Measurements from ENCODE around the gene CACNA1B.

CACNA1B gene

DNA sequence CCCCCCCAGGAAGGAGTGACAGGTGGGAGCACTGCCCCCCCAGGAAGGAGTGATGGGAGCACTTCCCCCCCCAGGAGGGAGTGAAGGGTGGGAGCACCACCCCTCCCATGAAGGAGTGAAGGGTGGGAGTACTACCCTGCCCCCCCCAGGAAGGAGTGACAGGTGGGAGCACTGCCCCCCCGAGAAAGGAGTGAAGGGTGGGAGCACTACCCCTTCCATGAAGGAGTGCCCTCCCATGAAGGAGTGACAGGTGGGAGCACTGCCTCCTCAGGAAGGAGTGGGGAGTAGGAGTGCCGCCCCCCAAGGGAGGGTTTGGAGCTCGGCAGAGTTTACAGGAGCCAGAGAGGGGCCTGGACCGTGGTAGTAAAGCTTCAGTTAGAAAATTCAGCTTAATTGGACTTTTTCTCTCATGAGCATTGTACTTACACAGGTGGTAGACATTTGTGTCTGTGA lies 100.7 kb downstream of the CACNA1B start:
- Histone ChIP-seq H3K27me3 (ENCODE audit: insufficient read depth, low read depth, severe bottlenecking) (no peaks in the 10 kb centered on the region), H3K9me3 (ENCODE audit: severe bottlenecking) (no peaks in the 10 kb centered on the region), H3K4me3 (ENCODE audit: low read depth, low read length) (no peak overlapping the region), H3K36me3 (peaks cover 20% of the 10 kb centered on the region), H3K27ac (no peak overlapping the region)
- TF ChIP-seq, protein P1, sequence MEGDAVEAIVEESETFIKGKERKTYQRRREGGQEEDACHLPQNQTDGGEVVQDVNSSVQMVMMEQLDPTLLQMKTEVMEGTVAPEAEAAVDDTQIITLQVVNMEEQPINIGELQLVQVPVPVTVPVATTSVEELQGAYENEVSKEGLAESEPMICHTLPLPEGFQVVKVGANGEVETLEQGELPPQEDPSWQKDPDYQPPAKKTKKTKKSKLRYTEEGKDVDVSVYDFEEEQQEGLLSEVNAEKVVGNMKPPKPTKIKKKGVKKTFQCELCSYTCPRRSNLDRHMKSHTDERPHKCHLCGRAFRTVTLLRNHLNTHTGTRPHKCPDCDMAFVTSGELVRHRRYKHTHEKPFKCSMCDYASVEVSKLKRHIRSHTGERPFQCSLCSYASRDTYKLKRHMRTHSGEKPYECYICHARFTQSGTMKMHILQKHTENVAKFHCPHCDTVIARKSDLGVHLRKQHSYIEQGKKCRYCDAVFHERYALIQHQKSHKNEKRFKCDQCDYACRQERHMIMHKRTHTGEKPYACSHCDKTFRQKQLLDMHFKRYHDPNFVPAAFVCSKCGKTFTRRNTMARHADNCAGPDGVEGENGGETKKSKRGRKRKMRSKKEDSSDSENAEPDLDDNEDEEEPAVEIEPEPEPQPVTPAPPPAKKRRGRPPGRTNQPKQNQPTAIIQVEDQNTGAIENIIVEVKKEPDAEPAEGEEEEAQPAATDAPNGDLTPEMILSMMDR (IDR thresholded peaks at IDR 0.05; ENCODE audit: low read depth, low read length) = no peak
- DNase-seq = no peak

DNA sequence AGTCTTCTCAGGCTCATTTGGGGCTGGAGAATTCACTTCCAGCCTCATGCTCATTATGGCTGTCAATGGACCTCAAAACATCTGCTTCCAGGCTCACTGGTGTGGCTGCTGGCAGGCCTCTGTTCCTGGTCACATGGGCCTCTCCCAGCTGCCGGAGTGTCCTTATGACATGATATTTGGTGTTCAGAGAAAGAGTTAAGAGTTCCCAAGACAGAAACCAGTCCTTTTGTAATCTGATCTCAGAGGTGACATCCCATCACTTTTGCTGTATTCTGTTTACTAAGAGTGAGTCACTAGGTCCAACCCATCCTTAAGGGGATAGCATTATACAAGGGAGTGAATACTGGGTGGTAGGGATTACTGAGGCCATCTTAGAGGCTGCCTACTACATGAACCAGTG lies 104.6 kb downstream of the CACNA1B start:
- TF ChIP-seq, protein P1 (IDR thresholded peaks at IDR 0.05; ENCODE audit: low read depth, low read length) = no peak
- no peak overlapping the region for H3K27ac ChIP-seq
- no peaks in the 10 kb centered on the region for H3K9me3 ChIP-seq (ENCODE audit: severe bottlenecking)
- no peaks in the 10 kb centered on the region for H3K27me3 ChIP-seq (ENCODE audit: insufficient read depth, low read depth, severe bottlenecking)
- no peak for DNase-seq
- H3K4me3 ChIP-seq (ENCODE audit: low read depth, low read length) = no peak overlapping the region
- H3K36me3 ChIP-seq = peaks cover 34% of the 10 kb centered on the region

DNA sequence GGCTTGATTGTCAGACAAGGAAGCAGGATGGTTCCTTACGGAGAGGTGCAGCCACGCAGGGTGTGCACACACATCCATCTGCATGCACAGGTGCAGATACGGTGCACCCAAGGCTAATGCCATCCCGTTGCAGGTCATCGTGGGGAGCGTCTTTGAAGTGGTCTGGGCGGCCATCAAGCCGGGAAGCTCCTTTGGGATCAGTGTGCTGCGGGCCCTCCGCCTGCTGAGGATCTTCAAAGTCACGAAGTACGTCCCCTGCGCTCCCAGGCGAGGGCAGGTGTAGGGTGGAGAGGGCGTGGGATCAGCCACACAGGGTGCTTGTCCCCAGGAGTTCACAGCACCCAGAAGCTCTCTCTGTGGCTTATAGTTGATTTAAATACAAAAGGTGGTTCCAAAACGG lies 106.4 kb downstream of the CACNA1B start:
- no peak overlapping the region for H3K27ac ChIP-seq

DNA sequence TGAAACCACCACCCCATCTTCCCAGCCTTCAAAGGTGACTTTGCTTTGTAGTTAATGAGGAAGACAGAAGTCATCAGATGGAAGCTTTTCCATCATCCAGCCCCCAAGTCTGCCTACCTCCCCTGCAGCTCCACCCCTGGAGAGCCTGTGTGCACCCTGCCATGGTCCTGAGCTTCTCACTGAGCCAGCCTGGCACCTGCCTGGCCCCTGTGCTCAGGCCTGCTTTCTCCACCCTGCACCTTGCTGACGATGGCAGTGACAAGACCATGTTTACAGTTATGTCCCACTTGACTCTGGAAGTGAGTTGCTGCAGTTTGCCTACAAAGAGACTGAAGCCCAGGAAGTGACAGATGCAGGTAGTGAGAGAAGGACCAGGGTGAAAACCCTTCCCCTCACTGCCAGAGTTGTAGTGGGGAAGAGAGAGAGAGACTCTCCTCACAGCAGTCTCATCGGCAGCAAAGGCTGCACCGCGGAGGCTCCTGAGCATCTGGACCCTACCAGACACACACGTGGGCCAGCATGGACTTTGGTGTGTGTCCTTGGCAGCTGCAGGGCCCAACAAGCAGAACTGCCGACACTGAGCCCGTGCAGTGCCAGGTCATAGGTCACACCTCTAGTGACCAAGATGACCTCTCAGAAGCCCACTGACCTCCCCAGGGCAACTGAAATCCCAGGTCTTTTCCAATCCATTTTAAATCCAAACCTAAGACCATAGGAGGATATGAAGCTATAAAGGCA lies 107.1 kb downstream of the CACNA1B start:
- Histone ChIP-seq H3K27ac (no peak overlapping the region), H3K4me3 (ENCODE audit: low read depth, low read length) (no peak overlapping the region), H3K9me3 (ENCODE audit: severe bottlenecking) (peaks cover 5% of the 10 kb centered on the region), H3K36me3 (peaks cover 39% of the 10 kb centered on the region), H3K27me3 (ENCODE audit: insufficient read depth, low read depth, severe bottlenecking) (no peaks in the 10 kb centered on the region)
- TF ChIP-seq, protein P1 (IDR thresholded peaks at IDR 0.05; ENCODE audit: low read depth, low read length) = no peak
- DNase-seq = no peak

More for the DNA sequence above, 106.4 kb downstream of the CACNA1B start:
- Histone ChIP-seq H3K27me3 (ENCODE audit: insufficient read depth, low read depth, severe bottlenecking) (no peaks in the 10 kb centered on the region), H3K9me3 (ENCODE audit: severe bottlenecking) (no peaks in the 10 kb centered on the region), H3K36me3 (peaks cover 37% of the 10 kb centered on the region), H3K4me3 (ENCODE audit: low read depth, low read length) (no peak overlapping the region)
- no peak for DNase-seq
- TF ChIP-seq, protein P1 (IDR thresholded peaks at IDR 0.05; ENCODE audit: low read depth, low read length) = no peak

DNA sequence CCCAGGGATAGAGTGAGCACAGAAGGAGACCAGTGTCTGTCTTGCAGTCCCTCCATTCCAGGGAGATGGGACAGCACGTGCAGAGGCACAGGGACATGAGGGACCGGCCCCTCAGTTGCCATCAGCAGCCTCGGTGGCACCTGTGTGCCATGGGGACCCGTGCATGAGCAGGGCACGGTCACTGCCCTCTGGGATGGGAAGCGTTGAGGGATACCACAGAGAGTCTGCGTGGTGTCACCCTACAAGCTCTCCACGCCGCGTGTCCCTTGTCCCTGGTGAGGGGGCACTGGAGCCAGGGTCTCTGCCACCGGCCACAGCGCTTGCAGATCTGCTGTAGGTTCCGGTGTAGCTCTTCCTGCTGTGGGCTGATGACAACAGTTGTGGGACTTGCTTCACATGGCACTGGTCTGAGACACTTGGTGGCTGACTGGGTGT lies 108.1 kb downstream of the CACNA1B start:
- H3K27ac ChIP-seq = no peak overlapping the region
- no peak overlapping the region for H3K4me3 ChIP-seq (ENCODE audit: low read depth, low read length)
- H3K9me3 ChIP-seq (ENCODE audit: severe bottlenecking) = peaks cover 15% of the 10 kb centered on the region
- H3K36me3 ChIP-seq = peaks cover 42% of the 10 kb centered on the region
- TF ChIP-seq, protein P1 (IDR thresholded peaks at IDR 0.05; ENCODE audit: low read depth, low read length) = no peak
- DNase-seq = no peak
- no peaks in the 10 kb centered on the region for H3K27me3 ChIP-seq (ENCODE audit: insufficient read depth, low read depth, severe bottlenecking)
